Body of pancreas (tissue), 4 donors: ENCODE results near the gene INKA1. TPM values are rescaled to one million over a fixed set of nuclear protein-coding genes. Genes with fewer than 3 reads are reported as not detected.

Source experiments
- ATAC-seq: fragments of 150-250 bp; one replicate; pipeline ENCODE4 v1.9.1; 2016
- DNase-seq, 4 donors: peaks; one replicate each; pipeline ENCODE4 v3.0.0-alpha.2; 2019
- H3K27ac ChIP-seq, 4 donors: fragments of 200-600 bp; sonication (generic); 1 replicate in 3 of 4; 2 replicates in 1 of 4; pipeline versions ENCODE4 v1.5.1 to v1.6.1; 2016 to 2019; ENCODE audit warnings: mild to moderate bottlenecking in 1 of 4, mixed read lengths in 1 of 4, moderate library complexity in 1 of 4
- H3K27me3 ChIP-seq, 2 donors: fragments of 200-600 bp; sonication (generic); one replicate each; pipeline ENCODE4 v1.6.0; 2016; ENCODE audit warnings: mild to moderate bottlenecking in 1 of 2
- H3K36me3 ChIP-seq, 2 donors: fragments of 200-600 bp; sonication (generic); replicated peaks in 1 of 2; 2 replicates each; pipeline ENCODE4 v1.5.1; 2016; ENCODE audit warnings: low read depth in 2 of 2; ENCODE audit not compliant: insufficient read depth in 1 of 2
- H3K4me1 ChIP-seq: fragments of 200-600 bp; sonication (generic); one replicate; pipeline ENCODE4 v1.6.0; 2016
- H3K4me3 ChIP-seq, 2 donors: fragments of 200-600 bp; sonication (generic); 1 replicate in 1 of 2; 2 replicates in 1 of 2; pipeline ENCODE4 v1.5.1; 2016 to 2019
- H3K9me3 ChIP-seq, 3 donors: fragments of 200-600 bp; sonication (generic); 1 replicate in 2 of 3; 2 replicates in 1 of 3; pipeline ENCODE4 v1.5.1; 2016
- POLR2A ChIP-seq, 3 donors: fragments of 450-650 bp; IDR thresholded peaks; one replicate each; pipeline ENCODE4 v1.6.1; 2016; ENCODE audit warnings: antibody characterized with exemption in 3 of 3, mild to moderate bottlenecking in 2 of 3
- WGBS, 2 donors: methylation state at CpG; one replicate each; pipeline ENCODE4 v1.1.5; 2017; 5-methylcytosine and 5-hydroxymethylcytosine counted together
- intact Hi-C: fragments of 100-400 bp; cut with DNase I; formaldehyde crosslinking; loops from one replicate; pipeline ENCODE4 v1.15.1; 2023
- microRNA-seq, 2 donors: library from miRNA; unstranded; fragments of <30 nt; microRNA quantifications; one replicate each; pipeline ENCODE4, GENCODE V29; 2016; ENCODE audit warnings: borderline number of aligned reads in 2 of 2, borderline replicate concordance in 2 of 2
- small RNA-seq: library from RNA; depleted of rRNA; stranded (forward); fragments of <200 nt; gene quantifications from one replicate; pipeline ENCODE3, GENCODE V24; 2016
- total RNA-seq, 2 donors: library from RNA; depleted of rRNA; stranded (reverse); fragments of >200 nt; gene quantifications; one replicate each; pipeline ENCODE4 v1.1.0, GENCODE V29; 2016
- TF ChIP-seq, protein P1 (sequence below), 7 experiments: fragments of 450-650 bp in 4 of 7; fragments of 200-600 bp in 3 of 7; sonication (generic) in 3 of 7; IDR thresholded peaks; one replicate each; pipeline ENCODE4 v1.5.1; 2016 to 2019; ENCODE audit warnings: antibody characterized with exemption in 7 of 7

Gene INKA1
- total RNA-seq, 2 donors from 2014 or later, result 2.6 TPM; not detected in 1

DNA sequence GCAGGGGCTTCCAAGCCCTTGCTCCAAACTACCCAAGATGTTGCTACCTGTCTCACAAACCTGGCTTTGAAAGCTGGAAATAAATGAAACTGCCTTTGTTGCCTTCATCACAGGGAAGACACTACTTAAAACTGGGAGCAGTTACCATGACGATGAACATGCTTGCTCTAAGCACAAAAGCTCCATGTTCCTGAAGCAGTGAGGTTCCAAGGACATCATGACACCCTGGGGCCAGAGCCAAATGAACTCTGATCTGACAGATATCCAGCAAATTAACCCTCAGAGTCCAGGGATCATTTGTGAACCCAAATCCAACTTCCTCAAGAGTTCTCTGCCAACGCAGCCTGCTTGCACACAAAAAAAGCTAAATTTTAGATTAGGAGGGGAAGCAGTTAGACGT is 42.6 kb downstream of the INKA1 start:
- intact Hi-C loops, result no loop called here
- Histone ChIP-seq H3K4me3 (no peak overlapping the region), H3K36me3 (no peaks in the 10 kb centered on the region), H3K4me1 (peaks cover 8% of the 10 kb centered on the region), H3K27me3 (no peaks in the 10 kb centered on the region), H3K9me3 (no peaks in the 10 kb centered on the region), H3K27ac (no peak overlapping the region)
- 73 to 78% methylated on average over 3 of the region's 3 CpGs for WGBS, 2 donors
- peak in 1 of 4 donors; percentile 24 for DNase-seq
- peak; percentile 58 for ATAC-seq
- no peak for TF ChIP-seq POLR2A (IDR thresholded peaks at IDR 0.05)
- TF ChIP-seq, protein P1, sequence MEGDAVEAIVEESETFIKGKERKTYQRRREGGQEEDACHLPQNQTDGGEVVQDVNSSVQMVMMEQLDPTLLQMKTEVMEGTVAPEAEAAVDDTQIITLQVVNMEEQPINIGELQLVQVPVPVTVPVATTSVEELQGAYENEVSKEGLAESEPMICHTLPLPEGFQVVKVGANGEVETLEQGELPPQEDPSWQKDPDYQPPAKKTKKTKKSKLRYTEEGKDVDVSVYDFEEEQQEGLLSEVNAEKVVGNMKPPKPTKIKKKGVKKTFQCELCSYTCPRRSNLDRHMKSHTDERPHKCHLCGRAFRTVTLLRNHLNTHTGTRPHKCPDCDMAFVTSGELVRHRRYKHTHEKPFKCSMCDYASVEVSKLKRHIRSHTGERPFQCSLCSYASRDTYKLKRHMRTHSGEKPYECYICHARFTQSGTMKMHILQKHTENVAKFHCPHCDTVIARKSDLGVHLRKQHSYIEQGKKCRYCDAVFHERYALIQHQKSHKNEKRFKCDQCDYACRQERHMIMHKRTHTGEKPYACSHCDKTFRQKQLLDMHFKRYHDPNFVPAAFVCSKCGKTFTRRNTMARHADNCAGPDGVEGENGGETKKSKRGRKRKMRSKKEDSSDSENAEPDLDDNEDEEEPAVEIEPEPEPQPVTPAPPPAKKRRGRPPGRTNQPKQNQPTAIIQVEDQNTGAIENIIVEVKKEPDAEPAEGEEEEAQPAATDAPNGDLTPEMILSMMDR (IDR thresholded peaks at IDR 0.05), result no peak

Small RNAs within 50 kb of the gene (microRNA-seq; reads per million reads assigned to microRNA genes)
- gene MIR5193, result 0 reads per million in 2 donors

Small RNAs within 50 kb of the gene (small RNA-seq; reads per million reads assigned to genes)
- gene COX6CP14, result not detected

Other genes starting within 250 kb of the INKA1 start
- gene BSN, start 248.8 kb upstream of the INKA1 start, total RNA-seq, result 1 to 10 TPM; 1.3 to 6.6 TPM
- 10 to 100 TPM; 58.7 to 67.7 TPM for gene APEH, start 128.9 kb upstream of the INKA1 start, total RNA-seq
- gene MST1, start 113.8 kb upstream of the INKA1 start, total RNA-seq, result 10 to 100 TPM; 16.9 to 80.4 TPM
- gene RNF123, start 113.7 kb upstream of the INKA1 start, total RNA-seq, result 10 to 100 TPM; 18.4 to 28.7 TPM
- 1 to 10 TPM; 2.0 to 2.1 TPM for gene AMIGO3, start 83.6 kb upstream of the INKA1 start, total RNA-seq
- 10 to 100 TPM; 36.3 to 43.8 TPM for gene GMPPB, start 79.3 kb upstream of the INKA1 start, total RNA-seq
- 10 to 100 TPM; 19.8 to 27.5 TPM for gene IP6K1, start 16.7 kb upstream of the INKA1 start, total RNA-seq
- under 1 TPM in 1 of 2 donors, not detected in 1; 0.26 TPM for gene CDHR4, start 3.4 kb upstream of the INKA1 start, total RNA-seq
- gene UBA7, start 10.7 kb downstream of the INKA1 start, total RNA-seq, result 10 to 100 TPM; 39.2 to 86.4 TPM
- 1 to 10 TPM; 1.8 to 3.6 TPM for gene TRAIP, start 53.3 kb downstream of the INKA1 start, total RNA-seq
- gene CAMKV, start 66.6 kb downstream of the INKA1 start, total RNA-seq, result not detected
- 10 to 100 TPM; 10.4 to 12.2 TPM for gene MST1R, start 100.6 kb downstream of the INKA1 start, total RNA-seq
- gene MON1A, start 126.5 kb downstream of the INKA1 start, total RNA-seq, result 10 to 100 TPM in 1 of 2 donors, 1 to 10 TPM in 1; 4.9 to 13.5 TPM
- gene RBM6, start 136.9 kb downstream of the INKA1 start, total RNA-seq, result 100 to 1,000 TPM; 123 to 146 TPM